GM19452 (cell line): ENCODE results near the gene U2AF1L4.
A peak's percentile ranks its signal among the peaks of the same experiment; 100 is the strongest.
"Not testable (repeated sequence)": the region's sequence is repeated elsewhere in the genome, so short reads cannot be mapped to it uniquely, and the experiment has no call there.

Experiments used
- ATAC-seq: cut with Tn5 transposase; IDR thresholded peaks from one replicate; pipeline ENCODE4 v1.9.1; 2021; ENCODE audit not compliant: unreplicated experiment

U2AF1L4 gene

GRCh38 chr19:35727956-35728706 lies 17.1 kb downstream of the U2AF1L4 start:
- no peak for ATAC-seq

GRCh38 chr19:35727053-35727955 lies 17.9 kb downstream of the U2AF1L4 start:
- no peak for ATAC-seq

- no peak for ATAC-seq
Measured at GRCh38 chr19:35725216-35725861, 19.9 kb downstream of the U2AF1L4 start.

GRCh38 chr19:35724560-35724959 lies 20.7 kb downstream of the U2AF1L4 start:
- no peak for ATAC-seq

- ATAC-seq: not testable (repeated sequence)
Measured at GRCh38 chr19:35724132-35724531, 21.1 kb downstream of the U2AF1L4 start.

GRCh38 chr19:35723671-35724070 lies 21.5 kb downstream of the U2AF1L4 start:
- ATAC-seq: no peak

- no peak for ATAC-seq
Measured at GRCh38 chr19:35722897-35723296, 22.3 kb downstream of the U2AF1L4 start.

- ATAC-seq: no peak
Measured at GRCh38 chr19:35722461-35722860, 22.8 kb downstream of the U2AF1L4 start.

GRCh38 chr19:35721374-35721773 lies 23.8 kb downstream of the U2AF1L4 start:
- no peak for ATAC-seq

- ATAC-seq: no peak
Measured at GRCh38 chr19:35720648-35721047, 24.6 kb downstream of the U2AF1L4 start.

- no peak for ATAC-seq
Measured at GRCh38 chr19:35720163-35720524, 25.1 kb downstream of the U2AF1L4 start.

GRCh38 chr19:35719402-35720162 lies 25.6 kb downstream of the U2AF1L4 start:
- ATAC-seq: no peak

- no peak for ATAC-seq
Measured at GRCh38 chr19:35718345-35719041, 26.7 kb downstream of the U2AF1L4 start.

- ATAC-seq: peak; percentile 0
Measured at GRCh38 chr19:35717665-35718344, 27.4 kb downstream of the U2AF1L4 start, which contains the start of gene KMT2B. KMT2B (plus strand) TSS chr19:35718003; CDS start chr19:35718019, 16 bp downstream.

- peak; percentile 58 for ATAC-seq
Measured at GRCh38 chr19:35716801-35717664, 28.2 kb downstream of the U2AF1L4 start.

- peak; percentile 8 for ATAC-seq
Measured at GRCh38 chr19:35715981-35716800, 29.0 kb downstream of the U2AF1L4 start.

- ATAC-seq: no peak
Measured at GRCh38 chr19:35715355-35715809, 29.8 kb downstream of the U2AF1L4 start.
